Kidney epithelial cell (primary cell): Measurements from ENCODE around the gene SAMD1. TPM values are rescaled to one million over a fixed set of nuclear protein-coding genes. Genes with fewer than 3 reads are reported as not detected.

Source experiments
- DNase-seq: peaks from one replicate; pipeline ENCODE4 v3.0.0-alpha.2; 2010; ENCODE audit warnings: low read depth
- H3K27me3 ChIP-seq: 2 replicates; pipeline ENCODE4 v1.6.0; 2011; ENCODE audit warnings: low read length; ENCODE audit not compliant: control insufficient read depth, insufficient read depth
- H3K36me3 ChIP-seq: 2 replicates; pipeline ENCODE4 v1.5.1; 2011; ENCODE audit warnings: low read length; ENCODE audit not compliant: control insufficient read depth, insufficient read depth
- H3K4me3 ChIP-seq: 2 replicates; pipeline ENCODE4 v1.5.1; 2011; ENCODE audit warnings: low read depth, mild to moderate bottlenecking, control low read depth, low read length
- CTCF ChIP-seq: IDR thresholded peaks from 2 replicates; pipeline ENCODE4 v1.5.1; 2011; ENCODE audit warnings: mild to moderate bottlenecking, moderate library complexity, low read length, control low read depth, inconsistent platforms; ENCODE audit not compliant: insufficient read depth, poor library complexity, severe bottlenecking
- total RNA-seq: library from RNA; depleted of rRNA; stranded (reverse); fragments of >200 nt; gene quantifications from 2 replicates; pipeline ENCODE4 v1.2.3, GENCODE V29; 2015

The SAMD1 gene
- total RNA-seq, 1 donor from 2014 or later: 21.8 TPM

- no peak for TF ChIP-seq CTCF
- DNase-seq: no peak
- Histone ChIP-seq H3K36me3 (no peaks in the 10 kb centered on the region), H3K27me3 (peaks cover 24% of the 10 kb centered on the region), H3K4me3 (no peak overlapping the region)
Measured at GRCh38 chr19:14062558-14062855, 28.0 kb downstream of the SAMD1 start.

- no peak for TF ChIP-seq CTCF
- DNase-seq: no peak
Measured at GRCh38 chr19:14061751-14062557, 28.6 kb downstream of the SAMD1 start, which contains the start of gene PALM3. PALM3 (minus strand) TSS chr19:14062076; CDS start chr19:14061980, 96 bp downstream.

GRCh38 chr19:14061081-14061749, 29.3 kb downstream of the SAMD1 start:
- DNase-seq: no peak
- Histone ChIP-seq H3K36me3 (no peaks in the 10 kb centered on the region), H3K27me3 (peaks cover 24% of the 10 kb centered on the region), H3K4me3 (peak overlapping the region; percentile 1)
- TF ChIP-seq CTCF: no peak

More at GRCh38 chr19:14061751-14062557, 28.6 kb downstream of the SAMD1 start, which contains the start of gene PALM3:
- Histone ChIP-seq H3K4me3 (peak within 1 kb of the TSS; percentile 1), H3K27me3 (peaks cover 24% of the 10 kb centered on the region), H3K36me3 (no peaks in the 10 kb centered on the region)

GRCh38 chr19:14059652-14060155, 30.8 kb downstream of the SAMD1 start:
- Histone ChIP-seq H3K36me3 (no peaks in the 10 kb centered on the region), H3K4me3 (no peak overlapping the region), H3K27me3 (peaks cover 26% of the 10 kb centered on the region)
- DNase-seq: no peak
- TF ChIP-seq CTCF: no peak

- TF ChIP-seq CTCF: peak; percentile 88
- peaks cover 26% of the 10 kb centered on the region for H3K27me3 ChIP-seq
- no peak overlapping the region for H3K4me3 ChIP-seq
- DNase-seq: no peak
- H3K36me3 ChIP-seq: no peaks in the 10 kb centered on the region
Measured at GRCh38 chr19:14059093-14059480, 31.5 kb downstream of the SAMD1 start.
